Fibroblast of the aortic adventitia (primary cell): ENCODE results near the gene KPNA1. TPM values are rescaled to one million over a fixed set of nuclear protein-coding genes. Genes with fewer than 3 reads are reported as not detected.

ENCODE experiments used
- DNase-seq: peaks from one replicate; pipeline ENCODE4 v3.0.0-alpha.2; 2010; ENCODE audit warnings: low read depth
- H3K4me3 ChIP-seq: 2 replicates; pipeline ENCODE4 v1.5.1; 2011; ENCODE audit warnings: low read depth, mild to moderate bottlenecking, control low read depth, low read length, moderate library complexity
- CTCF ChIP-seq: IDR thresholded peaks from 2 replicates; pipeline ENCODE4 v1.5.1; 2011; ENCODE audit warnings: mild to moderate bottlenecking, low read length, control low read depth, inconsistent platforms; ENCODE audit not compliant: insufficient read depth
- total RNA-seq: library from RNA; depleted of rRNA; stranded (reverse); fragments of >200 nt; gene quantifications from 2 replicates; pipeline ENCODE4 v1.2.3, GENCODE V29; 2012; ENCODE audit warnings: low replicate concordance

The KPNA1 gene
- total RNA-seq, 1 donor = 47.3 TPM

DNA sequence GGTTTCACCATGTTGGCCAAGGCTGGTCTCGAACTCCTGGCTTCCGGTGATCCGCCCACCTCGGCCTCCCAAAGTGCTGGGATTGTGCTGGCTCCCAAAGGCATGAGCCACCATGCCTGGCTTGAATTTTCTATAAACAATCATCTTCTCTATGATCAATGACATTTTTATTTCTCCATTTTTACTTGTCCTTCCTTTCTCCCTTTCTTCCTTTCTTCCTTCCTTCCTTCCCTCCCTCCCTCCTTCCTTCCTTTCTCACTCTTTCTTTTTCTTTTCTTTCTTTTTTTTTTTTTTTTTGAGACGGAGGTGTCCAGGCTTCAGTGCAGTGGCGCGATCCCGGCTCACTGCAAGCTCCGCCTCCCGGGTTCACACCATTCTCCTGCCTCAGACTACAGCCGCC lies 8.6 kb upstream of the KPNA1 start:
- no peak for TF ChIP-seq CTCF
- no peak for DNase-seq
- H3K4me3 ChIP-seq = no peak overlapping the region

- TF ChIP-seq CTCF = no peak
- H3K4me3 ChIP-seq = no peak overlapping the region
- no peak for DNase-seq
Observed at GRCh38 chr3:122520861-122521260, 6.1 kb upstream of the KPNA1 start.

DNA sequence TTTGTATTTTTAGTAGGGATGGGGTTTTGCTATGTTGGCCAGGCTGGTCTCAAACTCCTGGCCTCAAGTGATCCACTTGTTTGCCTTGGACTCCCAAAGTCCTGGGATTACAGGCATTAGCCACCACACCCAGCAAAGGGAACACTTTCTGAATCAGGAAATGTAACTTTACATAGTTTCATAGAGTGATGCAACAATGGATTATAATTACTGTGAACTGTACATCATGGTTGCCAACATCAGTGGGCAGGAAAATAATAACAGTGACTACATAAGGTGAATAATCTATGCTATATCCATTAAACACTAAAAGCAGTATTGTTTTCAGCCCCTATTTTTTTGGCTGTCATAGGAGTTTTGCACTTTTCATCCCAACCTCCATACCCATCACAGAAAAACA lies 5.0 kb upstream of the KPNA1 start:
- no peak for TF ChIP-seq CTCF
- H3K4me3 ChIP-seq = no peak overlapping the region
- DNase-seq = peak; percentile 48

GRCh38 chr3:122516846-122517360 lies 2.2 kb upstream of the KPNA1 start:
- H3K4me3 ChIP-seq = no peak overlapping the region
- no peak for DNase-seq
- TF ChIP-seq CTCF = no peak

DNA sequence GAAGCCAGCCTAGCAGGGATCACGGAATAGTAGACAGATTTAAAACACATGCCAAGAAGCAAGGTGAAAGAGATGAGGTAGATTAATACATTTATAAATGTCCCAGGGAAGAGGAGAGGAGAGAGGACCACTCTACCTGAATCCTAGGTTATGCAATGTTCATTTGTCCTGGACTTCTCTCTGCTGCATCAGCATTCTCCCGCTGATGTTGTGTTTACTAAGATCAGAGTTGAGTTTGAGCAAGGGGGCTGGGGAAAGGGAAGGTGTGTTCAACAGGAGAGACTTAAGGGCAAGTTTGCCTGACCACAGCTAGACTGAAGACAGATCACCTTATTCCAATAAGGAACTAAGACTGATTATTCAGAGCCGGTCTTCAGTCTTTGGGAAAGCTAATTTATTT lies 1.1 kb upstream of the KPNA1 start:
- no peak for DNase-seq
- H3K4me3 ChIP-seq = no peak overlapping the region
- no peak for TF ChIP-seq CTCF

GRCh38 chr3:122515020-122515468 lies 305 bp upstream of the KPNA1 start:
- no peak for TF ChIP-seq CTCF
- DNase-seq = no peak
- peak overlapping the region; percentile 70 for H3K4me3 ChIP-seq
